Fibroblast of peridontal ligament (primary cell): Measurements from ENCODE around the gene CENPP.

ENCODE experiments used
- DNase-seq: peaks from one replicate; pipeline ENCODE4 v3.0.0-alpha.2; 2010; ENCODE audit errors: extremely low read depth

The CENPP gene

GRCh38 chr9:92325269-92325990 is at the start of gene CENPP, which contains the start of gene NOL8:
Gene CENPP, plus strand, starts transcription at chr9:92325953.
Gene NOL8, minus strand, starts transcription at chr9:92325350. Its CDS starts 1,189 bp downstream, at chr9:92324161.
- peak; percentile 91 for DNase-seq

GRCh38 chr9:92276331-92277032 is 49.3 kb upstream of the CENPP start:
- DNase-seq: no peak

GRCh38 chr9:92278110-92278509 is 47.6 kb upstream of the CENPP start:
- DNase-seq: peak; percentile 82

- DNase-seq: no peak
Observed at GRCh38 chr9:92279302-92279701, 46.5 kb upstream of the CENPP start.

- peak; percentile 65 for DNase-seq
Observed at GRCh38 chr9:92289708-92290390, 35.9 kb upstream of the CENPP start.

- DNase-seq: no peak
Observed at GRCh38 chr9:92290785-92291429, 34.8 kb upstream of the CENPP start.

GRCh38 chr9:92291577-92291976 is 34.2 kb upstream of the CENPP start:
- DNase-seq: no peak

GRCh38 chr9:92292338-92293074 is 33.2 kb upstream of the CENPP start:
- peak; percentile 14 for DNase-seq

GRCh38 chr9:92293075-92293354 is 32.7 kb upstream of the CENPP start:
- no peak for DNase-seq

- peak; percentile 98 for DNase-seq
Observed at GRCh38 chr9:92293452-92294296, 32.1 kb upstream of the CENPP start, which contains the start of gene IARS1. Gene IARS1, minus strand, starts transcription at chr9:92293697. Its CDS starts 4,278 bp downstream, at chr9:92289419.

GRCh38 chr9:92294297-92294676 is 31.5 kb upstream of the CENPP start:
- no peak for DNase-seq

- no peak for DNase-seq
Observed at GRCh38 chr9:92295240-92295790, 30.4 kb upstream of the CENPP start.

- no peak for DNase-seq
Observed at GRCh38 chr9:92295827-92296258, 29.9 kb upstream of the CENPP start.

- DNase-seq: no peak
Observed at GRCh38 chr9:92297611-92298010, 28.1 kb upstream of the CENPP start.

- DNase-seq: no peak
Observed at GRCh38 chr9:92298036-92298435, 27.7 kb upstream of the CENPP start.

GRCh38 chr9:92299116-92299515 is 26.6 kb upstream of the CENPP start:
- DNase-seq: no peak

GRCh38 chr9:92300936-92301335 is 24.8 kb upstream of the CENPP start:
- DNase-seq: no peak

- DNase-seq: peak; percentile 38
Observed at GRCh38 chr9:92308893-92309292, 16.9 kb upstream of the CENPP start.

GRCh38 chr9:92310562-92310961 is 15.2 kb upstream of the CENPP start:
- no peak for DNase-seq

GRCh38 chr9:92312887-92313623 is 12.7 kb upstream of the CENPP start:
- peak; percentile 15 for DNase-seq
